DMS79 treated with DMSO at 0.1 percent for 48 hours (cell line): ENCODE results near the gene ASCC1.
"Not testable (repeated sequence)": the region's sequence is repeated elsewhere in the genome, so short reads cannot be mapped to it uniquely, and the experiment has no call there.

Source experiments
- DNase-seq: peaks from one replicate; lab custom pipeline; 2025; lab: John Stamatoyannopoulos, UW

ASCC1 gene

GRCh38 chr10:72124989-72125388, 91.1 kb downstream of the ASCC1 start:
- no peak for DNase-seq

- no peak for DNase-seq
Observed at GRCh38 chr10:72124381-72124780, 91.7 kb downstream of the ASCC1 start.

GRCh38 chr10:72123616-72124015, 92.5 kb downstream of the ASCC1 start:
- DNase-seq = no peak

- no peak for DNase-seq
Observed at GRCh38 chr10:72122221-72122620, 93.9 kb downstream of the ASCC1 start.

- DNase-seq = no peak
Observed at GRCh38 chr10:72121389-72121788, 94.7 kb downstream of the ASCC1 start.

GRCh38 chr10:72116372-72116771, 99.7 kb downstream of the ASCC1 start:
- no peak for DNase-seq

GRCh38 chr10:72114706-72115450, 101.2 kb downstream of the ASCC1 start:
- no peak for DNase-seq

- DNase-seq = no peak
Observed at GRCh38 chr10:72110673-72111401, 105.2 kb downstream of the ASCC1 start.

- no peak for DNase-seq
Observed at GRCh38 chr10:72109636-72110157, 106.4 kb downstream of the ASCC1 start.

GRCh38 chr10:72108830-72109635, 107.0 kb downstream of the ASCC1 start:
- no peak for DNase-seq

GRCh38 chr10:72108004-72108370, 108.1 kb downstream of the ASCC1 start:
- not testable (repeated sequence) for DNase-seq

- no peak for DNase-seq
Observed at GRCh38 chr10:72107325-72108003, 108.6 kb downstream of the ASCC1 start.

GRCh38 chr10:72106896-72107295, 109.2 kb downstream of the ASCC1 start:
- DNase-seq = no peak

- no peak for DNase-seq
Observed at GRCh38 chr10:72106154-72106849, 109.8 kb downstream of the ASCC1 start.

GRCh38 chr10:72105710-72106109, 110.4 kb downstream of the ASCC1 start:
- no peak for DNase-seq

GRCh38 chr10:72105098-72105475, 111.0 kb downstream of the ASCC1 start:
- no peak for DNase-seq

- no peak for DNase-seq
Observed at GRCh38 chr10:72104472-72105097, 111.5 kb downstream of the ASCC1 start.

- DNase-seq = no peak
Observed at GRCh38 chr10:72099600-72099921, 116.5 kb downstream of the ASCC1 start.

GRCh38 chr10:72098836-72099599, 117.1 kb downstream of the ASCC1 start:
- no peak for DNase-seq

- DNase-seq = no peak
Observed at GRCh38 chr10:72098301-72098835, 117.7 kb downstream of the ASCC1 start.
